ENCODE measurements around the gene ESPL1.

The ESPL1 gene

DNA sequence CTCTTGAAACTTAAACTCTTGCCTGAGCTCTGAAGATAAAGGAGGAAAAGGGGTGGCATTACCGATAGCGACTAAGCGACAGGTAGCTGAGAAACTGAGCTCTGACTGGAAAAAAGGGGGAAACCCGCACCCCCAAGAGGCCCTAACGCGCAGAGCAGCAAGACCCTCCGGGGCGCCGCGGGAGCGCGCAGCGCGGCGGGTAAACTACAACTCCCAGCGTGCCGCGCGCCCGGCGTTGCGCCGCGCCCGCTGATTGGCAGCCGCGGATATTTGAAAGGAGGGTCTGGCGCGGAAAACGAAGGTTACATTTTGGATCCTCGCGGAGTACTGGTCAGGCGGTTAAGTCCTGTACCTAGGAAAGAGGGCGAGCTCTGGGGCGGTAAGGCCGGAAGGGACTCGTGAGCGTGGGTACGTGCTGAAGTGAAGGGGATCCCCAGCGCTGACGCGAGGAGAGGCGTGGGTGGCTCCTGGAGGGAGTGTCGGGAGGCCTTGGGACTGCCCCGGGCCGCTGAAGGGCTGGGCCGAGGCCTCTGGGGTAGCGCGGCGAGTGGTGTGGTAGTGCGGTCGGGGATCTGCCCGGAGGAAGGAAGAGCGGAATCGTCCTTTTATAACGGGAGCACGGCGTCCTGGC, at the start of gene ESPL1:
Gene ESPL1, plus strand, starts transcription at position 301 of the 631 bp plus-strand sequence. CDS start 468 bp downstream, outside the sequence.
- Mint-ChIP-seq H3K9me3 (no peaks in the 10 kb centered on the region), H3K4me3 (peak within 1 kb of the TSS; percentile 99), H3K27ac (peak within 1 kb of the TSS; percentile 93), H3K36me3 (peaks cover 39% of the 10 kb centered on the region), H3K4me1 (peaks cover 50% of the 10 kb centered on the region), H3K27me3 (no peaks in the 10 kb centered on the region)
- DNase-seq = peak; percentile 87
- CTCF ChIA-PET = interaction anchor here (0.8 to 6.1 kb wide), 19 partner anchors 10 to 109 kb away, joined by 3 to 148 read pairs (median 5); partner anchors contain the start of genes AAAS and PFDN5

DNA sequence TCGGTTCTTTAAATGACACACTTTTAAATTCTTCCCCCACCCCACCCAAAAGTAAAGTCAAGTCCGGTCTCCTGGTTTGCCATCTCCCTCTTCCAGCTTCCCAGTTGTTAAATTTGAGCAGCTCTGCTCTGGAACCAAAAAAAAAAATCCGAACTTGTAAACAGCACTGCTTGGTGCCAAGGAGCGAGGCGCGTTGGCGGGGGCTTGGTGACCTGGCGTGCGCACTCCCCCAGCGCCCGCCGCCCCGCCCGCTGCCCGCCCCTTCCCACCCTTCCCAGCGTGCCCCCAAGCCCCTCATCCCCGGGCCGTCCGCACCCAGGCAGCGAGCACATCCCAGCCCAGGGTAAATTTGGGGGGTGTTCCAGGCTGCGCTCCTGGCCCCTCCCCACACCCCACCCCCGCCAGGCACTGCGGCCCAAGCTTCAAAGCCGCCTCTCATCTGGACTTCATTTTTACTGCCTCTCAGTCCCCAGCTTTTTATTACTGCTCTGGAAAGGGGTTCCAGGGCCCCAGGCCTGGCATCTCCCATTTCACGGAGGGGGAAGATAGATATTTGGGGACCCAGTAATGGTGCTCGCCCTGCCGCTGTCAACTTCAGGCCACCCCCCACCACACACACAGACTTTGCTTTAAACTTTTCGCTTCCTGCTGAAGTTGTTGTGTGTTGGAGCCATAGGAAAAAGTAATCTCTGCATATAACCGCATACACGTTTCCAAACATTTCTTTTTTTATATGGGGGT, 49.4 kb upstream of the ESPL1 start:
- peak overlapping the region; percentile 95 for H3K27ac Mint-ChIP-seq
- H3K36me3 Mint-ChIP-seq = peaks cover 42% of the 10 kb centered on the region
- H3K9me3 Mint-ChIP-seq = no peaks in the 10 kb centered on the region
- peaks cover 82% of the 10 kb centered on the region for H3K4me1 Mint-ChIP-seq
- DNase-seq = peak; percentile 36
- CTCF ChIA-PET = interaction anchor here (0.9 to 13.8 kb wide), 8 partner anchors 8 to 104 kb away, joined by 3 to 250 read pairs (median 7); partner anchors contain the start of genes AAAS and ESPL1
- peak overlapping the region; percentile 99 for H3K4me3 Mint-ChIP-seq
- H3K27me3 Mint-ChIP-seq = no peaks in the 10 kb centered on the region

DNA sequence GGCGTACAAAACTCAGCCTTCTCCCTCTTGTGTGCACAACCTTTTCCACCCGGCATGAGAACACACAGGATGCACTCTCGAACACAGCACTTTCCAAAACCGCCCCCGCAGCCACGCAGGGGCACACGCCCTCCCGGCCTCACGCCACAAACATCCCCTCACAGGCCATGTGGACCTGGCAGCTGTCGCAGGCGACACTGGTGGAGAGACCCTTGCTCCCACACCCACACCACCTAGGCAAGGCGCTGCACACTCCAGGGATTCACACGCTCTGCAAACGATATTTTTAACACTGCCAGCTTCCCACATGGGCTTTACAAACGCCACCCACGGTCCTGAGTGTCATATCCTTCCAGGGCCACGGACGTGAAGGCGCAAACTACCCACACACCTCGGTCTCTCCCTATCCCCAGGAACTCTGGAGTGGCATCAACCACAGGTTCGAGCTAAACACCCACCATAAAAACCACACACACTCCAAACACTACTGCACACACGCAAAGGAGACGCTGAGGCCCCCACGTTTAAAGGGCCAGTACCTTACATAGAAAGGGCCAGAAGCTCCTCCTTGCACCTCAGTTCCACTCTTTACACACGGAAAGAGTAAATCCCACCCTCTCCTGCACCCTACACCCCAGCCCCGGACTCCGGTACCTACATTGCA, 48.7 kb upstream of the ESPL1 start:
- Mint-ChIP-seq H3K27ac (peak overlapping the region; percentile 95), H3K27me3 (no peaks in the 10 kb centered on the region), H3K4me3 (peak overlapping the region; percentile 99), H3K4me1 (peaks cover 82% of the 10 kb centered on the region), H3K9me3 (no peaks in the 10 kb centered on the region), H3K36me3 (peaks cover 35% of the 10 kb centered on the region)
- CTCF ChIA-PET = interaction anchor here (0.7 to 13.8 kb wide), 9 partner anchors 8 to 104 kb away, joined by 3 to 250 read pairs (median 6); partner anchors contain the start of genes AAAS and ESPL1
- DNase-seq = peak; percentile 70

DNA sequence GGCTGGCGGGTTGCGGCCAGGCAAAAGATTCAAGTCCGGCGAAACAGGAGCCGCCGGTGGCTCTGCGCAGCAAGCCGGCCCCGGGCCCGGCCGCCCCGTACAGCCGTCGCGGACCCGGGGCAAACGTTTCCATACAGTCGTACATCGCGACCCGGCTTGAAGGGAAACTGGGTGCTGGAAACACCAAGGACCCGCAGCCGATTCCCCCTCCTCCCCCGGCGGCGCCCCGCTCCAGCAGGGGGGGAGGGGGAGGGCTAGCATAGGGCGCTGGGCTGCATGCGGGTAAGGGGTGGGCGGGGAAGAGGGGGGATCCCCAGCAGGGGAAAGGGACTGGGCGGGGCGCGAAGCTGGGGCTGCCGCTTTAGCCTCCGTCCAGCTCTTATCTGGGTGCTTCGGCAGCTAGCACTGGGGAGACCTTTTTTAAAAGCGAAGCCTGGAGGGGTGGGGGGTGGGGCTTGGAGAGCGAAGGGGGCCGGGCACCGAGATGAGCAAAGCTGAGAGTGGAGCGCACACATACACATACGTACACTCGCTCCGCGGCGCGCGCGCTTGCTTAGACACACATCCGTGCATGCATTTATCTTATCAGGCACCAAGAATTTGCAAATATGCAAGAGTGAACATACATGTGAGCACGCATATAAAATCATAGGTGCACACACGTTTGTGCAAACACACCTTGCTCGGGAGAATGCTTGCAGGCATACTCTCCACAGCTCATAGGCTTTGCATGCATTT, 48.0 kb upstream of the ESPL1 start:
- H3K27ac Mint-ChIP-seq = peak overlapping the region; percentile 95
- peaks cover 82% of the 10 kb centered on the region for H3K4me1 Mint-ChIP-seq
- peaks cover 4% of the 10 kb centered on the region for H3K27me3 Mint-ChIP-seq
- H3K36me3 Mint-ChIP-seq = peaks cover 30% of the 10 kb centered on the region
- peak overlapping the region; percentile 99 for H3K4me3 Mint-ChIP-seq
- H3K9me3 Mint-ChIP-seq = no peaks in the 10 kb centered on the region
- CTCF ChIA-PET = interaction anchor here (0.7 to 13.8 kb wide), 8 partner anchors 9 to 103 kb away, joined by 3 to 250 read pairs (median 6); partner anchors contain the start of gene ESPL1
- DNase-seq = peak; percentile 91

DNA sequence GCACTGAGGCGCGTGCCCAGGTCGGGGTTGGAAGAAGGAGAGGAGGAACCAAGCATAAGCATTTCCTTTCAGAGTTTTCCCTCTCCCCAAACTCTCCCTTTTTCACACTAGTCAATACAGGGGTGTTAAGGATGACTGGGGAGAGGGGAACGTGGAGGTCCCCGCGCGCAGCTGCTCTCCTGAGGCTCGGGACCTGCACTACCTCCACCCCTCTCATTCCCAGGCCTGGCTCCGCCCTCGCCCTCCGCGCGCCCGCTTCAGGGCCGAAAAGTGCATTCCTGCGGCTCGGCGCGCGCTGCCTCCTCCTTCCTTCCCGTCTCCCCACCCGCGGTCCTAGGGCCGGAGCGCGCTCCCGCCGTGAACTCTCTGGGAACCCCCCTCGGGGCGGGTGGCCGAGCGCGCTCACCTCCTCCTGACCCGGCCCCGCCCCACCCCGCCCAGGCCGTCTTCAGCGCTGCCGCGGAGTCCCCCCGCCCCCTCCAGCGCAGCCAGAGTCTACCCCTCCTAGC, 47.4 kb upstream of the ESPL1 start:
- Mint-ChIP-seq H3K36me3 (peaks cover 25% of the 10 kb centered on the region), H3K9me3 (no peaks in the 10 kb centered on the region), H3K27ac (peak overlapping the region; percentile 95), H3K4me1 (peaks cover 82% of the 10 kb centered on the region), H3K27me3 (peaks cover 7% of the 10 kb centered on the region), H3K4me3 (peak overlapping the region; percentile 99)
- CTCF ChIA-PET = interaction anchor here (0.7 to 13.8 kb wide), 6 partner anchors 10 to 47 kb away, joined by 3 to 250 read pairs (median 7); partner anchors contain the start of gene ESPL1
- DNase-seq = peak; percentile 88

DNA sequence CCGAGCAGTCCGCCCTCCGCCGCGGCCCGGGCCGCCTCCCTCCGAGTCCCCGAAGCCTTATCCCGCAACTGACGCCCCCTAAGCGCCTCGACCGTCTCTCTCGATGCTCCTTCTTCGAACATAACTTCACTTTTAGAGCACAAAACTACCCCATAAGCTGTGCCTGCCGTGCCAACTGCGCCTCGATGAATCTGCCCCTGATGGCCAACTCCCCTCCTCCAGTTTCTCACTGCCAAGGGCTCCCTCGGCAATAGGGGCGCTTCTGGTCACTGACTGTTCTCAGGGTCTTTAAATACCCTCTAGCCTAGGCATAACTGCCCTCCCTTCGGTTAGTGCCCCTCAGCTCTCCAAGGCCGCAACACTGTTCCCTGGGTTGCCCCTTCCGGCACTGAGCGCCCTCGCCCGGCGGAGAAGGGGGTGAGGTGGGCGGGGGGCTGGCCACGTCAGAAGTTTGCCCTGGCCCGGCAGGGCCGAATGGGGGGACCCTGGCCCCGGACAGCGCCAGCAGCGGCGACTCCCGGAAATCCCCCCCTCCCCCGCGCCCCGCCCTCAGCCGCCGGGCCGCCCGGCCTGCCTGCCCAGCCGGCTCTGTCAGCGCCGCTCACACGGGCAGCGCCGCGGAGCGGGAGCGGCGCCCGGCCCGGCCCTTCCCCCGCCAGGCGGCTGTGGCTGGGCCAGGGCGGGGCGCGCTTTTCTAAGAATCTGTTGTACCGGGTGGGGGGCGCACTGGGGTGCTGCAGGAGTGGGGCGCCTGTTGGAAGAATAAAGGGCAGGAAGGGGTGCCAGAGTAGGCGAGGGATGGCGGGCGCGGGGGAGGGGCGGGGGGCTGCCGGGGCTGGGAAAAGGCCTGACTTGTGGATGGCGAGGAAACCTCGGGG, 46.7 kb upstream of the ESPL1 start:
- Mint-ChIP-seq H3K4me1 (peaks cover 79% of the 10 kb centered on the region), H3K9me3 (no peaks in the 10 kb centered on the region), H3K27ac (peak overlapping the region; percentile 95), H3K36me3 (peaks cover 18% of the 10 kb centered on the region), H3K4me3 (peak overlapping the region; percentile 99), H3K27me3 (peaks cover 9% of the 10 kb centered on the region)
- CTCF ChIA-PET = interaction anchor here (0.7 to 13.8 kb wide), 5 partner anchors 10 to 46 kb away, joined by 3 to 250 read pairs (median 8); partner anchors contain the start of gene ESPL1
- DNase-seq = peak; percentile 72

DNA sequence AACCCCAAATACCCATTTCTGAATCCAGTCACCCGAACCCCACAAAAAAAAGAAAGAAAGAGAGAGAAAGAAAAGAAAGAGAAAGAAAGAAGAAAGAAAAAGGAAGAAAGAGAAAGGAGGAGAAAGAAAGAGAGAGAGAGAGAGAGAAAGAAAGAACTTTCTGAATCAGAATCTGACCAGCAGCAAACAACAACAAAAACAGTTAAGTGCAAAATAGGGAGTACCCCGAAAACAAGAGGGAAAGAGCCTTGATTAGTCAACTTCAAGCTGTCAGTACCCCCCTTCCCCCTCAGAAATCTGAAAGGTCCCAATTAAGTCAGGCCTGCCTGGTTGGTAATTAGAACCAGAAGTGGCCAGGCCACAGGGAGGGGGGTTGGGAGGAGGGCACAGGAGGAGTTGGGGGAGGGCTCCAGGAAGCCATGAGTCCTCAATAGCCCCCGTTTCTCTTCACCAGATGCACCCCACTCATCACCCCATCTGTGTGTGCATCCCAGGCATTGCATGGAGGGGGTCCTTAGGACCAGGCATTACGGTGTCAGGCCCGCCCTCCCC, 45.9 kb upstream of the ESPL1 start:
- Mint-ChIP-seq H3K9me3 (no peaks in the 10 kb centered on the region), H3K36me3 (peaks cover 16% of the 10 kb centered on the region), H3K27ac (peak overlapping the region; percentile 88), H3K27me3 (peaks cover 15% of the 10 kb centered on the region), H3K4me3 (peak overlapping the region; percentile 69), H3K4me1 (peaks cover 77% of the 10 kb centered on the region)
- DNase-seq = no peak
- CTCF ChIA-PET = interaction anchor here (0.9 to 2.5 kb wide), 2 partner anchors 8 to 26 kb away, joined by 3 to 11 read pairs; no protein-coding TSS in a partner anchor

DNA sequence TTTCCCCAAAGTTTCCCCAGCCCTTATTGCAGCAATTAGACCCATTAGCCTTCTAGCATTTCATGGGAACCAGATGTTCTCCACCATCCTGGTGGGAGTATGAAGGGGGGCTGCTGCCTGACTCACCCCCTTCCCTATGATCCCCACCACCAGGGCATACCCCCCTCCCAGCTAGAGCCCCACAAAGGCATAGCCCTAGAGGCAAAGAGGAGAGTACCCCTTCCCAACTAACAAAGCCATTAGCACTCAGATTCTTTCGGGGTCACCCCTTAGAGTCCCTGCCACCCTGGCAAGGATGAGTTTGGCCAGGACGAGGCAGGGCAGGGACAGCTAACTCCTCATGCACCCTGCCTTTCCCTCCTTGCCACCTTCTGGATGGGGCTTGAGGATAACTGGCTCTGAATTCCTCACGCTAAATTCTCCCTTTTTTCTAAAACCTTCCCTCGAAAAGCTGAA, 45.3 kb upstream of the ESPL1 start:
- no peak for DNase-seq
- Mint-ChIP-seq H3K4me1 (peaks cover 72% of the 10 kb centered on the region), H3K4me3 (peak overlapping the region; percentile 55), H3K27ac (peak overlapping the region; percentile 88), H3K9me3 (no peaks in the 10 kb centered on the region), H3K36me3 (peaks cover 14% of the 10 kb centered on the region), H3K27me3 (peaks cover 15% of the 10 kb centered on the region)
- CTCF ChIA-PET = interaction anchor here (0.9 to 2.5 kb wide), 3 partner anchors 9 to 28 kb away, joined by 3 to 11 read pairs (median 6); no protein-coding TSS in a partner anchor

DNA sequence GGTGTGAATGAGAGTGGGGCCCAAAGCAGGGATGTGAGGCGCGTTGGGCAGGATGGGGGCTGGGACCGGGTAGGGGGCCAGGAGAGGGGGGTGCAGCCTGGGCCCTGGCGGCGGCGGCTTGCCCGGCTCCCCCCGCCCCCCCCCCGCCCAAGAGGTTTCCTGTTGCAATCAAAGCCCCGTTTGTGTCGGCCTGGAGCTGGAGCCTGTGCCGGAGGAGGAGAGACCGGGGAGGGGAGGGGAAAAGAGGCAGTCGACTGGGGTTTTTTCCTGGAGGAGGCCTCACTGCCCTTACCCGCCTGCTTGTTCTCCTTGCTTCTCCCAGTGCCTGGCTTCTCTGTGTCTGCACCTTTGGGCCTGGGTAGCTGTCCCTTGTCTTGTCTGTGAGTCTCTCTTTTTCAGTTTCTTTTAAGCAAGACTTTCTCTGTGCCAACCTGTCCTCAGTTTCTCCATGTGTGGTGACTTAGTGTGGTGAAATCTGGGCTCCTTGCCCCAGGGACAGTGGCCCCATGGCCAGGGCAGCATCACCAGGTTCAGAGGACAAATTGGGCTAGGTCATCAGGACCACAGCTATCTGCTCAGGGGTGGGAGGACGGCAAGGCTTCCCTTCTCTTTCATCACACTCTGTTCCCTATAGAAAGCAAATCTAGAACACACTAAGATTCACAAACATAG, 44.6 kb upstream of the ESPL1 start:
- Mint-ChIP-seq H3K27ac (peak overlapping the region; percentile 85), H3K9me3 (no peaks in the 10 kb centered on the region), H3K4me1 (peaks cover 68% of the 10 kb centered on the region), H3K4me3 (peak overlapping the region; percentile 55), H3K27me3 (peaks cover 15% of the 10 kb centered on the region), H3K36me3 (peaks cover 13% of the 10 kb centered on the region)
- DNase-seq = peak; percentile 66
- CTCF ChIA-PET = interaction anchor here (1.7 to 2.5 kb wide), 2 partner anchors 10 to 28 kb away, joined by 6 to 11 read pairs; no protein-coding TSS in a partner anchor

DNA sequence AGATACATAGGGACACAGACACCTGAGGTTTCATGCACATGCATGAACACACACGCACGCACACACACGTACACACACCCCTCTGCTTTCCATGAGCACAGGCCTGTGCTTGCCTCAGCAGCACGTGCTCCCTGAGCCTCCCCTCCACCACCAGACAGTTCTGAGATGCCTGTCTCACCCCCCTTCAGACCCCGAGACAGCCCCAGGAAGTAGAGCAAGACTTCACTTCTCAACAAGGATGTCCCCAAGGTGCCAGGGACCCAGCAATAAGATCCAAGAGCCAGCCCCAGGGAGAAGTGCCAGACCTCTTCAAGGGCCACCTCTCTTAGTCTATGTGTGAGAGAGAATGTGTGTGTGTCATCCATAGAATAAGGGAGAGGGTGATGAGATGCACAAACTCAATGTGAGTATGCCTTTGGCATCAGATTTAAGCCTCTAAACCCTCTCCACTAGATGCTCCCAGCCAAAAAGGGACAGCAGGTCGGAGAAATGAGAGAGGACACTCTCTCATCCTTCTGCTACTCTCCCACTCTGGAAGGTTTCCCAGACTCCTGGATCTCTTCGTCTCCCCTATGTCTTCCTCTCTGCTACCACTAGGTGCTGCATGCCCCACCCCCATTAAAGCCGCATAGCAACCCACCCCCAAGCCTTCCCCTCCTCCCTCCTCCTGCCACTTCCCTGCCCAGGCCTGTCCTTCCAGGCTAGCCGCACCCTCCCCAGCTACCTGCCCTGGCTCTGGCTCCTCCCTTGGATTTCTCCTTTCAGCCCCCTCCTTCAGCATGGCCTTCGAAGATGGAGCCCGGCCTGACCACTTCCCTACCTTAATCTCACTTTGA, 43.8 kb upstream of the ESPL1 start:
- H3K4me3 Mint-ChIP-seq = peak overlapping the region; percentile 55
- CTCF ChIA-PET = interaction anchor here (1.2 to 2.5 kb wide), 3 partner anchors 10 to 27 kb away, joined by 4 to 11 read pairs (median 6); no protein-coding TSS in a partner anchor
- peaks cover 15% of the 10 kb centered on the region for H3K27me3 Mint-ChIP-seq
- peaks cover 63% of the 10 kb centered on the region for H3K4me1 Mint-ChIP-seq
- peaks cover 8% of the 10 kb centered on the region for H3K36me3 Mint-ChIP-seq
- no peak for DNase-seq
- H3K9me3 Mint-ChIP-seq = no peaks in the 10 kb centered on the region
- H3K27ac Mint-ChIP-seq = peak overlapping the region; percentile 85
